Measurements from ENCODE around the gene KLHL26.
"Not testable (repeated sequence)": the region's sequence is repeated elsewhere in the genome, so short reads cannot be mapped to it uniquely, and the experiment has no call there.

KLHL26 gene

GRCh38 chr19:18600692-18601397 lies 36.0 kb upstream of the KLHL26 start:
- in situ Hi-C loops (cut with MboI; ENCODE audit: low sequenced_read_pairs), result not testable (repeated sequence)

- in situ Hi-C loops (cut with MboI; ENCODE audit: low sequenced_read_pairs), result no loop called here
Observed at GRCh38 chr19:18601875-18602274, 35.0 kb upstream of the KLHL26 start.

DNA sequence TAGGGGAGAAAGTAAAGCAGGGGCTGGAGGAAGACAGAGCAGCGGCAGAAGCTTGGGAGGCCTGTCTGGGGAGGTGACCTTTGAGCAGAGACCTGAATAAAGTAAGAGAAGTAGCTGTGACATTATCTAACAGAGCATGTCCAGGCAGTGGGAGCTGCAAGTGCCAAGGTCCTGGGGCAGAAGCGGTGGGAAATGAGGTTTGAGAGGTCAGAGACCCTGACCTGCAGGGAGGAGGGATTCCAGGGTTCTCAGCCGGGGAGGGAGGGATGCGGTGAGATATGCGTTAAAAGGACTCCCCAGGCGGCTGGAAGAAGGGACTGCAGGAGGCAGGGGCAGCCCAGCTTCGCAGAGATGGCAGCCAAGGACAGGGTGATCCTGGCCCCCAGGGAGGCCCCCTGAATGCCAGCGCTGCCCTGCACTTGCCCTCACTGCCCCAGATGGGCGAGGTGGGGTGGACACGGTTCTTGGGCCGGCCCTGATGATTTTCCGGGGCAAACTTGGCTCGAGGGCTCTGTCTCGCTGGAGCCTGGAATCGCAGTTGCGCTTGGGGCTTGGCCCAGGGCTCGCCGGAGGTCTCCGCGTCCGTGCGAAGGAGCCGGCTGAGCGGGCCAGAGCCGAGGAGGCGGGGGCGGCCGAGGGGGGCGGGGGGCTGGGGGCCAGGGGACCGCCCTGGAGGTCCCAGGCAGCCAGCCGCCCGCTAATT lies 33.4 kb upstream of the KLHL26 start:
- in situ Hi-C loops (cut with MboI; ENCODE audit: low sequenced_read_pairs), result no loop called here

- in situ Hi-C loops (cut with MboI; ENCODE audit: low sequenced_read_pairs), result no loop called here
Observed at GRCh38 chr19:18603958-18604819, 32.6 kb upstream of the KLHL26 start.

DNA sequence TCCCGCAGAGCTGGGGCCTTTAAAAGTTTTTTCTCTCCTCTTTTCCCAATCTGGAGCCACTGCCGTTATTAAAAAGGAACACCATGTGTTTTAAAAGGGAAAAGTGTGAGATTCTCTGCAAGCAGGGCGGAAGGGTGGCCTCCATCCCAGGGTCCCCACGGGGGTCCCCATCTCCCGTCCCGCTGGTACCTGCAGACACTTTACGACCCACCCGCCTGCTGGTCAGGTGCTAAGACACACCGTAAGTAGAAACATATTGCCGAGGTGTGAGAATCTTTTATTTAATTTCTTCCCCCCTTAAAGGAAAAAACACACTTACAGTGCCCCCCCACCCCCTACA lies 32.0 kb upstream of the KLHL26 start:
- in situ Hi-C loops (cut with MboI; ENCODE audit: low sequenced_read_pairs), result no loop called here

DNA sequence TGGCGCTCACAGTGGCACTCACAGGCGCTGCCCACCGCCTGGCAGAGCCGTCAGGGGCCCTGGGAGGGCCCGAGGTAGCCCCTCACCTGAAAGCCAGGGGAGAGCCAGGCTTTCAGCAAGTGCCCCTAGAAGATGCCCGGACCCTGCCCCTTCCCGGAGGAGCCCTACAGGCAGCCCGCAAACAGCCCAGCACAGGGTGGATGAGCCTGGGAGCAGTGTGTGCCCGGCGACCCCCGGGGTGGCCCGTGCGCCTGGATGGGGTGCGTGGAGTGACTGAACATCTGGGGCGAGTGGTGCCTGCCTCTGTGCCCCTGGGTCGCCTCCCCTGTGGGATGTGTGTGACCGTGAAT lies 31.7 kb upstream of the KLHL26 start:
- in situ Hi-C loops (cut with MboI; ENCODE audit: low sequenced_read_pairs), result no loop called here

DNA sequence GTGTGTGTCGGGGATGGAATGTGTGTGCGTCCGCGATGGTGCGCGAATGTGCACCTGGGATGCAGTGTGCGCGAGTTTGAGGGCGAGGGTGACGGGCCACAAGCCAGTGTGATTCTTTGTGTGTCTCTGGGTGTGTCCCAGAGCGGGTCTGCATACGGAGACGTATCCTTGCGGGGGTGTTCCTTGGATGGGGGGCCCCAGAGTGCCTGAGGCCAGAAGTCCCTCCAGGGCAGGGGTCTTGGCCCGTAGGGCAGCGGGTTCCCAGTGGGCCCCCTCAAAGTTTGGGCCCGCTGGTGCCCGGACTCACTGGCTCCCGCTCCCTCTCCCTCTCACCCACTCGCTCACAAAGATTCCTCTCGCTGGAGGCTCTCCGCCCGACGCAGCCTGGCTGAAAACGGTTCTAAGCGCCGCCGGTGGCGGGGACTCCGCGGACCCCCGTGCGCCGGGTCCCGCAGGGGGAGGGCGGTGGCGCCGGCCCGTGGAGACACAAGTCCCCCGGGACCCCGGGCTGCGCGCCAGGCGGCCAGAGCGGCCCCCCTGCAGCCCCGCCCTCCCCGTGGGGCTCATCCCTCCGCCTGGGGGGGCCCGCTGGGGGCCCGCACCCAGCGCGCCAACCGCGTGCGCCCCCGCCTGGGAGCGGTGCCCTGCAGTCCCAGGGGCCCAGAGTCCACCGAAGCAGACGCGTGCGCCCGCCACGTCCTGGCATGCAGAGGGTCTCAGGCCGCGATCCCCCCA lies 31.1 kb upstream of the KLHL26 start:
- in situ Hi-C loops (cut with MboI; ENCODE audit: low sequenced_read_pairs), result no loop called here

DNA sequence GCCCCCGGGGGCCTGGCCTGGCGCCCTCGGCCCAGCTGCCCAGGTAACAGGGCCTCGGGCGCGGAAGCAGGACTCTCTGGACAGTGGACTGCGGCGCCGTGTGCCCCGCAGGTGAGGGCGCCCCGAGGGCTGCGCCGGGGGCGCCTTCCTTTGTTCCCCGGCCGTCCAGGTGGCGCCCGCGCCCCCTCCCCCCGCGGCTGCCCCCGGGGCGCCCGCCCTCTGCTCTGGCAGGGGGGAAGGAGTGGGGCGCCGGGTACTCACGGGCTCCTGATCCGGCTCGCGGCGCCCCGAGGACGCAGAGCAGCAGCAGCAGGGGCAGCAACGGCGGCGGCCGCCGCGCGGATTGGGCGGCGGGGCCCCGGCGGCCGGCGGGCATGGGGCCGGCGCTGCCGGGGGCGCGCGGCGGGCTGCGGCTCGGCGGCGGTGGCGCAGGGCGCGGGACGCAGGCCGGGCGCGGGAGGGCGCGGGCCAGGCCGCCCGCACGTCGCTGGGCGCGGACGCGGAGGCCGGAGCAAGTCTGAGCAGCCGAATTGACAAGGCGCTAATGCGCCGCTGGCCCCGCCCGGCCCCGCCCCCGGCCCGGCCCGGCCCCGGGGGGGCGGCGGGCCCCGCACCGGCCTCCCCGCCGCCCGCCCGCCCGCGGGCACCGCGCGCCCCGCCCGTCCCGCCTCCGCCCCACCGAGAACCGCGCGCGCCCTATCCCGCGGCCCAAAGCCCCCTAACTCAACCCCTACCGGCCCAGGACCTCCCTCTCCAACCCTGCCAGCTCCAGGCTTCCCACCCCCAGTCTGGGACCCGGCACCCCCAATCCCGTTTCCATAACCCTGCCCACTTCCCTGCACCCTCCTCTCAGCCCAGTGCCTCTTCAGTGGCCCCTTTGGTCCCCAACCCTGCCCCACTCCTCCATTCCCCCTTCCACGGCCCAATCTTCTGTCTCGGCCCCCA lies 30.3 kb upstream of the KLHL26 start, which contains the start of gene CRLF1:
Gene CRLF1 (minus strand): TSS at position 519 of the 945 bp plus-strand sequence. CDS start 143 bp downstream, at position 376.
- in situ Hi-C loops (cut with MboI; ENCODE audit: low sequenced_read_pairs), result no loop called here

- in situ Hi-C loops (cut with MboI; ENCODE audit: low sequenced_read_pairs), result no loop called here
Observed at GRCh38 chr19:18607226-18608101, 29.4 kb upstream of the KLHL26 start.

DNA sequence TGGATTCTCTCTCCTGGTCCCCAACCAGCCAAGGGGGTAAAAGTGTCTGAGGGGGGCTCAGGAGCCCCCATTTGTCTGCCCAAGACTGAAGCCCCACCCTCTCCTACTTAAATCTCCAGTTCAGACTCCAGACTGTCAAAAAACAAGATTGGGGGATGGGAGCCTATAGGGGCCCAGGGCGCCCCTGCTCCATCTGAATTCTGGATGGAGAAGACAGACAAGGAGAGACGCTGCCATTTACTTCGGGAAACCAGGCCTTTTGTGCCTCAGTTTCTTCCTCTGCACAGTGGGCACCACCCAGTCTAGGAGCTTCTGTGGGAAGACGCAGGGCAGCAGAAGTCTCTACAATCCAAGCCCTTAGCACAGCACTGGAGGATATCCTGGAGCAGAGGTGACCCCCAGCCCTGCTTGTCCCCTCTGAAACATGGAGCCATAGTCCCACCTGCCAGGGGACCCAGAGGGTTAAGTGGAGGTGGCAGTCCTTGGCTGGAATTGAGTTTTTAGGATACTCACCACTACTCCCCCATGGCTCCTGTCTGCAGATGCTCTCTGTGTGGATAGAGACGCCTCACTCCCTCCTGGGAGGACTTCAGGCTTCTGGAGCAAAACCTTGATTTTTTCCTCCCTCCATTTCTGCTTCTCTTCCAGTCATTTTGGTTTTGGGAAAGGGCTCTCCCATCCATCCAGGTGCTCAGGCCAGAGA lies 28.6 kb upstream of the KLHL26 start:
- in situ Hi-C loops (cut with MboI; ENCODE audit: low sequenced_read_pairs), result no loop called here

GRCh38 chr19:18608805-18609716 lies 27.8 kb upstream of the KLHL26 start:
- in situ Hi-C loops (cut with MboI; ENCODE audit: low sequenced_read_pairs), result no loop called here

- in situ Hi-C loops (cut with MboI; ENCODE audit: low sequenced_read_pairs), result no loop called here
Observed at GRCh38 chr19:18609717-18610051, 27.1 kb upstream of the KLHL26 start.

- in situ Hi-C loops (cut with MboI; ENCODE audit: low sequenced_read_pairs), result no loop called here
Observed at GRCh38 chr19:18610245-18610555, 26.6 kb upstream of the KLHL26 start.

GRCh38 chr19:18610556-18611326 lies 26.1 kb upstream of the KLHL26 start:
- in situ Hi-C loops (cut with MboI; ENCODE audit: low sequenced_read_pairs), result no loop called here

- in situ Hi-C loops (cut with MboI; ENCODE audit: low sequenced_read_pairs), result no loop called here
Observed at GRCh38 chr19:18611327-18612050, 25.3 kb upstream of the KLHL26 start.

- in situ Hi-C loops (cut with MboI; ENCODE audit: low sequenced_read_pairs), result no loop called here
Observed at GRCh38 chr19:18612051-18612771, 24.6 kb upstream of the KLHL26 start.
